GM10248 (cell line): ENCODE measurements around the gene ZDBF2.
"Not testable (repeated sequence)": the region's sequence is repeated elsewhere in the genome, so short reads cannot be mapped to it uniquely, and the experiment has no call there.

Source experiments
- CTCF ChIA-PET: fragments of 300-600 bp; sonication (Branson Sonifier 250); formaldehyde crosslinking; extraction: SDS; loops from one replicate; lab custom pipeline; 2021; ENCODE audit warnings: antibody characterized with exemption; lab: Yijun Ruan, JAX
- POLR2A ChIA-PET: fragments of 350-650 bp; sonication (Branson Sonifier 250); formaldehyde crosslinking; extraction: SDS; loops from one replicate; lab custom pipeline; 2020; ENCODE audit warnings: antibody characterized with exemption; lab: Yijun Ruan, JAX
- DNase-seq: peaks from one replicate; pipeline ENCODE4 v3.0.0; 2012; ENCODE audit errors: extremely low spot score
- CTCF ChIP-seq: IDR thresholded peaks from 2 replicates; pipeline ENCODE4 v1.5.1; 2012; ENCODE audit warnings: mild to moderate bottlenecking, low read depth; ENCODE audit errors: extremely low read depth, missing control alignments, control extremely low read depth

Gene ZDBF2

DNA sequence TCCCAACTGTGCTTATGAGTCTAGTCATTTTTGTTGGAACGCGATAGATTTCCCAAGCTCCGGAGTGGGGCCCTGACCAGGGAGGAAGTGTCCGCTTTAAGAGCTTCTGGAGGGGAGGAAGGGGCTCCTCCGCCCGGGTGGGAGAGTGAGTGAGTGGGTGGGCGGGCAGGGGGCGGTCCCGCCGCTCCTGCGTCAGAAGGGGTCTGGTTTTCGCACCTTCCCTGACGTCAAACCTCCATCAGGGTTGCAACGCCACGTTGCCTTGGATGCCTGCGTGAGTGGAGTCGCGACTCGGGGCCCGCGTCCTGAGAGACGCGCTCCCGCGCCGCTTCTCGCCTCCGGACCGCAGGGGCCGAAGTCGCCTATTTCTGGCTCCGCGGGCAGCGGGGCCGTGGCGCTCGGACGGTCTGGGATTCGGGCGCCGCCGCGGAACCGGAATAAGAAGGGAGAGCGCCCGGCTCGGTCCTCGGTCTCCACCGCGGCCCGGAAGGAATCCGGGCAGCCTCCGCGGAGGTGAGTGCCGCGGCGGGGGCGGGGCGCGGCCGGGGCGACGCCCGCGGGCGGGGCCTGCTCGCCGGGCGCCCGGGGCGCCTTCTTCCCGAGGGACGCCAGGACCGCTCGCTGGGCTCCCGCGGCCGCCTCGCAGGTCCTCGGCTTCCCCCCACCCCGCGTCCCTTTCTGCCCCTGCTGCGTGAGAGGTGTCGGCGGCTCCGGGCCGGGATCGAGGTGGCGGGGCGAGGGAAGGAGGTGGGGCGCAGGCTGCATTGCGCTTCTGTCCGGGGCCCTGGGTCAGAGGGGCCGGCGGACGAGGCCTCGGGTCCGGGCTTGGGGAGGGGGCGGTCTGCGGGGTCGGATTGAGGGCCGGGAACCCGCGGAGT lies at the start of gene ZDBF2:
TSS of gene ZDBF2 (plus strand) at position 230 of the 878 bp plus-strand sequence. CDS start 7,187 bp downstream, outside the sequence.
- peak; percentile 82 for DNase-seq
- POLR2A ChIA-PET, result no interaction called here
- CTCF ChIA-PET, result no interaction called here
- no peak for TF ChIP-seq CTCF

GRCh38 chr2:206225435-206226232 lies 48.8 kb upstream of the ZDBF2 start:
- ChIA-PET CTCF (no interaction called here), POLR2A (no interaction called here)
- no peak for TF ChIP-seq CTCF
- peak; percentile 51 for DNase-seq

GRCh38 chr2:206228636-206229035 lies 45.8 kb upstream of the ZDBF2 start:
- CTCF ChIA-PET, POLR2A ChIA-PET, DNase-seq: not testable (repeated sequence)

- DNase-seq, result no peak
- no peak for TF ChIP-seq CTCF
- POLR2A ChIA-PET, result no interaction called here
- CTCF ChIA-PET, result interaction anchor here (1.1 kb wide), 1 partner anchor 30 kb away, joined by 4 read pairs; no protein-coding TSS in a partner anchor
Observed at GRCh38 chr2:206229642-206230041, 44.8 kb upstream of the ZDBF2 start.

DNA sequence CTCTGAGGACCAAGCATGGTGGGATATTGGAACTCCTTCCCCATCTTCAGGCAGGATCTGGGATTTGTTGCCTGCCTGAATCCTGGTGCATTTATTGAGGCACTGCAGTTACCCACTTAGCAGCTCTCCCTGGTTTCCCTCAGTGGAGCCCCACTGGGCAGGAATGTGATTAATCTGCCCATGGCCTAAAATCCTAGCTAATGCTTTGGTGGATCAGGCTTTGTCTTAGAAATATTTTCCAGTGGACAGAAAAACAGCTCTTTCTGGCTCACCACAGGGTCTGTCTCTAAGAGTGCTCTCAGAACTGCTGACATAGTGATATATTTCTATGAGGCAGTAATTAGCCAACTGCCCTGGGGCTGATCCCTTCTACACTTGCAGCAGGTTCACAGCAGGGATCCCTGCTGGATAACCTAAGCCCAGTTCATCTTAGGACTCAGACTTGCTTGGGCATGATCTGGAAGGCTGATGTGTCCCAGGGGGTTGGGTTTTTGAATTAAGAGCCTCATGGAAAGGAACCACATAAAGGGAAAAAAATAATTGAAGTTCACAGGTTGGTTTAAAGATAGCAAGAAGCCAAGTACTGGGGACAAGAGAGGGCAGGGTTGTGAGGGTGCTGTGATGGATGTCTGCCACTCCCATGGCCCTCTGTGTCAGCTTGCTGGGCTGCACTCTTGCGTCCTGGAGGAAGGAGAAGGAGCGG lies 44.3 kb upstream of the ZDBF2 start:
- DNase-seq, result no peak
- ChIA-PET CTCF (interaction anchor here (1.1 kb wide), 1 partner anchor 30 kb away, joined by 4 read pairs; no protein-coding TSS in a partner anchor), POLR2A (no interaction called here)
- TF ChIP-seq CTCF, result no peak

GRCh38 chr2:206231669-206232286 lies 42.7 kb upstream of the ZDBF2 start:
- CTCF ChIA-PET, result interaction anchor here (0.7 to 1.3 kb wide), 2 partner anchors 13 kb away, joined by 3 to 4 read pairs; no protein-coding TSS in a partner anchor
- DNase-seq, result no peak
- TF ChIP-seq CTCF, result no peak
- POLR2A ChIA-PET, result no interaction called here
